ENCODE measurements around the gene FARS2. TPM values are rescaled to one million over a fixed set of nuclear protein-coding genes. Genes with fewer than 3 reads are reported as not detected.

The FARS2 gene
- total and polyA plus RNA-seq, 7 donors, result 8.1 to 21.0 (median 12.5) TPM

DNA sequence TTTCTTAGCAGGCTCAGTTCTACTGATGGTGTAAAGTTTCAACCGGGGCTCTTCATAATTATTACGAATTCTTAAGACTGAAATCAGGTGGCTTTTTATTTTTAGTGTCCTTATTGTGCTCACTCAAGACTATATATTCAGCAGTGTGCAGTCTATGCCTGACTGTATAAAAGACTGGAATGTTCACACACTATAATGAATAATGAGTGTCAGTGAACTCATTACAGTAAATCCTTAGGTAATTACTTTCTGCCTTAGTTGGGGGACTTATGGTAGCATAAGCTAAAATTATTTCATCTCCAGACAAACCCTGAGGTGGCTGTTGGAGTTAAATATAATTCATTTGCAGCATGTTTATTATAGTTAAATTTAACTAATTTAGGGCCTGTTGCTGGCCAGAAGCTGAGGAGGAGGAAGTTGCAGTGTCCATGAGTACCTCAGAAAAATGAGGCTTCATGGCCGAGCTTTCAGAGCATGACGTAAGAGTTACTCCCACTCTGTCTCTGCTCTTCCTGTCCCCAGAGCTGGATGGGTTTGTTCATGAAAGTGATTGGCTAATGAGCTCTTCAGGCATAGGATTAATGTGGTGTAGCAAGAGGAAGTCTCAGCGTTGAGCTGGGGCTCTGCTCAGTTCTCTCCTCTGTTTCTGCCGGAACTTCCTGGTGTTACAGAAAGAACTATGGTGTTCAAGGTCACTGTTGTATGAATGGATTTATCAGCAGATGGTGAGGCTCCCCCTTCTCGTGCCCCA, 409.7 kb downstream of the FARS2 start:
- Histone ChIP-seq H3K36me3 (no peaks in the 10 kb centered on the region), H3K9me3 (no peaks in the 10 kb centered on the region), H3K4me3 (no peak overlapping the region), H3K4me1 (peaks cover 0 to 33% (median 30%) of the 10 kb centered on the region in 4 donors), H3K27me3 (no peaks in the 10 kb centered on the region), H3K27ac (peak overlapping the region in 3 of 4 donors; percentile 62 to 73 (median 66))
- intact Hi-C loops (cut with DNase I), result loop anchor here (5.0 kb wide), 1 partner anchor 409 kb away; the partner anchor contains the start of genes FARS2 and LYRM4
- no peak for DNase-seq
- no peak for TF ChIP-seq CTCF (IDR thresholded peaks at IDR 0.05)
- TF ChIP-seq POLR2AphosphoS5 (IDR thresholded peaks at IDR 0.05), result no peak
- no peak for TF ChIP-seq POLR2A (IDR thresholded peaks at IDR 0.05)
- TF ChIP-seq EP300 (IDR thresholded peaks at IDR 0.05), result no peak
- 59 to 82% methylated on average over 7 of the region's 7 CpGs for WGBS, 2 donors

DNA sequence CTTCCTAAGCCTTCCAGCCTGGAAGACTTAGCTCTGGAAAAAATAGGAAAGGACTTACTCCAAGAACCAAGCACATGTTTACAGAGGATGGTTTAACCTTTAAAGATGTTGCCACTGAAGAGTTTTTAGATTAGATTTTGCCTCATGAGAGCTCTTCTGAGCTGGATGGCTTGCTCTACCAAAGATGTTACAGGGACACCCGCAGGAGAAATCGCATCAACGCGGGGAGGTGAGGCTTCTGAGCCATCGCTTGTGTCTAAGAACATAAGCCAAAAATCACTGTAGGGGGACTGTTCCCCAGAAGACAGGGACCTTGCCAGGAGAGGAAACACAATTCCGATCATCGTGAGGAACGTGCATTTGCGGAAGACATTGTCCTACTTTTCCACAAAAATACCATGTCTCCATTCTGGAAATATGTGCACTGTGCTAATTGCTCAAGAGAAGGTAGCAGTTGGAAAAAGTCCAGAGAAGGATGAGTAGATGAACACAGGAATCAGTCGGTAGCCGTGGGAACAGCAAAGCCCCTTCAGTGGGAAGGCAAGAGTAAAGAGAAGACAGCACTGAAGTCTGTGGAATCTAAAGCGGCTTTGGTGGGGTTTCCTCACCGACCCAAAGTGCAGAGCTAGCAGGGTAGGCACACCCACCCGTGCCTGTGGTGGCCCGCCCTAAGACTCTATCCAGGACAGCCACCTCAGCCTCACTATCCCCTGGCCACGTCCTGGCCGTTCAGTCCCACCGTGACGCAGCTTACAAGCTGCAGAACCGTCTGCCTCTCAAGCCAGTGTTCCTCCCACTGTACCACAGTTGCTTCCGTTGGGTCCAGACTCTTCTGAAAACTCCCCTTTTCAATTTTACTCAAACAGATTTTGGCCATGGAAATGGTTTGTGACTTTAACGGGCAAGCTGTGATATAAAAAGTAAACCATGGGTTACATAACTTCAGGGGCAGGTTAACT, 410.6 kb downstream of the FARS2 start:
- Histone ChIP-seq H3K9me3 (no peaks in the 10 kb centered on the region), H3K36me3 (no peaks in the 10 kb centered on the region), H3K4me3 (no peak overlapping the region), H3K4me1 (peaks cover 0 to 33% (median 30%) of the 10 kb centered on the region in 4 donors), H3K27me3 (no peaks in the 10 kb centered on the region), H3K27ac (peak overlapping the region; percentile 57 to 73 (median 64))
- peak; percentile 66 for DNase-seq
- intact Hi-C loops (cut with DNase I), result loop anchor here (5.0 kb wide), 1 partner anchor 410 kb away; the partner anchor contains the start of genes FARS2 and LYRM4
- TF ChIP-seq POLR2A (IDR thresholded peaks at IDR 0.05) (no peak), EP300 (IDR thresholded peaks at IDR 0.05) (no peak), CTCF (IDR thresholded peaks at IDR 0.05) (no peak), POLR2AphosphoS5 (IDR thresholded peaks at IDR 0.05) (no peak)
- 86 to 96% methylated on average over 22 of the region's 22 CpGs for WGBS, 2 donors

GRCh38 chr6:5672581-5673011, 411.3 kb downstream of the FARS2 start:
- peak; percentile 74 for DNase-seq
- 71 to 87% methylated on average over 3 of the region's 3 CpGs for WGBS, 2 donors
- no peak for TF ChIP-seq EP300 (IDR thresholded peaks at IDR 0.05)
- peak; percentile 33 to 63 (median 48) for TF ChIP-seq POLR2AphosphoS5 (IDR thresholded peaks at IDR 0.05)
- Histone ChIP-seq H3K36me3 (no peaks in the 10 kb centered on the region), H3K27ac (peak overlapping the region; percentile 57 to 73 (median 64)), H3K9me3 (no peaks in the 10 kb centered on the region), H3K4me1 (peaks cover 0 to 33% (median 30%) of the 10 kb centered on the region in 4 donors), H3K4me3 (no peak overlapping the region), H3K27me3 (no peaks in the 10 kb centered on the region)
- intact Hi-C loops (cut with DNase I), result loop anchor here (5.0 kb wide), 1 partner anchor 410 kb away; the partner anchor contains the start of genes FARS2 and LYRM4

GRCh38 chr6:5673019-5673790, 411.9 kb downstream of the FARS2 start:
- no peaks in the 10 kb centered on the region for H3K27me3 ChIP-seq
- no peak overlapping the region for H3K4me3 ChIP-seq
- no peaks in the 10 kb centered on the region for H3K36me3 ChIP-seq
- no peaks in the 10 kb centered on the region for H3K9me3 ChIP-seq
- DNase-seq, result no peak
- H3K27ac ChIP-seq, result peak overlapping the region in 3 of 4 donors; percentile 47 to 73 (median 66)
- H3K4me1 ChIP-seq, result peaks cover 0 to 33% (median 30%) of the 10 kb centered on the region in 4 donors
- 91 to 93% methylated on average over 13 of the region's 13 CpGs for WGBS, 2 donors
- intact Hi-C loops (cut with DNase I), result loop anchor here (5.0 kb wide), 1 partner anchor 411 kb away; the partner anchor contains the start of genes FARS2 and LYRM4
- no peak for TF ChIP-seq POLR2AphosphoS5 (IDR thresholded peaks at IDR 0.05)
- TF ChIP-seq POLR2A (IDR thresholded peaks at IDR 0.05), result no peak
- TF ChIP-seq EP300 (IDR thresholded peaks at IDR 0.05), result no peak
- no peak for TF ChIP-seq CTCF (IDR thresholded peaks at IDR 0.05)
